Measurements from ENCODE around the gene CCDC182.

DNA sequence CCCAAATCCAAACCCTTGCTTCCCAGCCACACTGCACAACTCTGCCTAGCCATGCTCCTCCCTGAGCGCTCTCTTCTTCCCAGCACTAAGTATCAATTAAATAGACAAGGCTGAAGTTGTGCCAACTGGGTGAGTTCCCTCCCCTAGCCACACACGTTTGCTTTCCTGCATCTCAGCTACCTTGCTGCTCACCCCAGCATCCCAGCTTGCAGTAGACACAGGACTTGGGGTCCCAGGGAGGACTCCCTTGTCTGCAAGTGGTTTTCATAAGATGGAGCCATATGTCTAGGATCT is 4.9 kb downstream of the CCDC182 start:
- no peak for TF ChIP-seq CBX2 (IDR thresholded peaks at IDR 0.05; ENCODE audit: low read depth, low read length)
- TF ChIP-seq CBX2 (CRISPR knock-in tag; IDR thresholded peaks at IDR 0.05; ENCODE audit: low read depth), result no peak
- no peak for TF ChIP-seq BHLHE40 (IDR thresholded peaks at IDR 0.05; ENCODE audit: low read length)
- TF ChIP-seq, protein P1, sequence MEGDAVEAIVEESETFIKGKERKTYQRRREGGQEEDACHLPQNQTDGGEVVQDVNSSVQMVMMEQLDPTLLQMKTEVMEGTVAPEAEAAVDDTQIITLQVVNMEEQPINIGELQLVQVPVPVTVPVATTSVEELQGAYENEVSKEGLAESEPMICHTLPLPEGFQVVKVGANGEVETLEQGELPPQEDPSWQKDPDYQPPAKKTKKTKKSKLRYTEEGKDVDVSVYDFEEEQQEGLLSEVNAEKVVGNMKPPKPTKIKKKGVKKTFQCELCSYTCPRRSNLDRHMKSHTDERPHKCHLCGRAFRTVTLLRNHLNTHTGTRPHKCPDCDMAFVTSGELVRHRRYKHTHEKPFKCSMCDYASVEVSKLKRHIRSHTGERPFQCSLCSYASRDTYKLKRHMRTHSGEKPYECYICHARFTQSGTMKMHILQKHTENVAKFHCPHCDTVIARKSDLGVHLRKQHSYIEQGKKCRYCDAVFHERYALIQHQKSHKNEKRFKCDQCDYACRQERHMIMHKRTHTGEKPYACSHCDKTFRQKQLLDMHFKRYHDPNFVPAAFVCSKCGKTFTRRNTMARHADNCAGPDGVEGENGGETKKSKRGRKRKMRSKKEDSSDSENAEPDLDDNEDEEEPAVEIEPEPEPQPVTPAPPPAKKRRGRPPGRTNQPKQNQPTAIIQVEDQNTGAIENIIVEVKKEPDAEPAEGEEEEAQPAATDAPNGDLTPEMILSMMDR (CRISPR knock-in tag; IDR thresholded peaks at IDR 0.05), result no peak
- TF ChIP-seq, protein P2, sequence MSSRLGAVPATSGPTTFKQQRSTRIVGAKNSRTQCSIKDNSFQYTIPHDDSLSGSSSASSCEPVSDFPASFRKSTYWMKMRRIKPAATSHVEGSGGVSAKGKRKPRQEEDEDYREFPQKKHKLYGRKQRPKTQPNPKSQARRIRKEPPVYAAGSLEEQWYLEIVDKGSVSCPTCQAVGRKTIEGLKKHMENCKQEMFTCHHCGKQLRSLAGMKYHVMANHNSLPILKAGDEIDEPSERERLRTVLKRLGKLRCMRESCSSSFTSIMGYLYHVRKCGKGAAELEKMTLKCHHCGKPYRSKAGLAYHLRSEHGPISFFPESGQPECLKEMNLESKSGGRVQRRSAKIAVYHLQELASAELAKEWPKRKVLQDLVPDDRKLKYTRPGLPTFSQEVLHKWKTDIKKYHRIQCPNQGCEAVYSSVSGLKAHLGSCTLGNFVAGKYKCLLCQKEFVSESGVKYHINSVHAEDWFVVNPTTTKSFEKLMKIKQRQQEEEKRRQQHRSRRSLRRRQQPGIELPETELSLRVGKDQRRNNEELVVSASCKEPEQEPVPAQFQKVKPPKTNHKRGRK (CRISPR knock-in tag; IDR thresholded peaks at IDR 0.05), result no peak

Data from HepG2 (cell line).